HG02970 (cell line): ENCODE data around the gene PSMB10.
"Not testable (repeated sequence)": the region's sequence is repeated elsewhere in the genome, so short reads cannot be mapped to it uniquely, and the experiment has no call there.

Experiments used
- ATAC-seq: cut with Tn5 transposase; IDR thresholded peaks from one replicate; pipeline ENCODE4 v1.9.1; 2021; ENCODE audit warnings: mild to moderate bottlenecking, moderate library complexity, moderate number of reproducible peaks; ENCODE audit not compliant: unreplicated experiment, low FRiP score

PSMB10 gene

GRCh38 chr16:67943256-67943618, 6.6 kb upstream of the PSMB10 start:
- ATAC-seq = no peak

DNA sequence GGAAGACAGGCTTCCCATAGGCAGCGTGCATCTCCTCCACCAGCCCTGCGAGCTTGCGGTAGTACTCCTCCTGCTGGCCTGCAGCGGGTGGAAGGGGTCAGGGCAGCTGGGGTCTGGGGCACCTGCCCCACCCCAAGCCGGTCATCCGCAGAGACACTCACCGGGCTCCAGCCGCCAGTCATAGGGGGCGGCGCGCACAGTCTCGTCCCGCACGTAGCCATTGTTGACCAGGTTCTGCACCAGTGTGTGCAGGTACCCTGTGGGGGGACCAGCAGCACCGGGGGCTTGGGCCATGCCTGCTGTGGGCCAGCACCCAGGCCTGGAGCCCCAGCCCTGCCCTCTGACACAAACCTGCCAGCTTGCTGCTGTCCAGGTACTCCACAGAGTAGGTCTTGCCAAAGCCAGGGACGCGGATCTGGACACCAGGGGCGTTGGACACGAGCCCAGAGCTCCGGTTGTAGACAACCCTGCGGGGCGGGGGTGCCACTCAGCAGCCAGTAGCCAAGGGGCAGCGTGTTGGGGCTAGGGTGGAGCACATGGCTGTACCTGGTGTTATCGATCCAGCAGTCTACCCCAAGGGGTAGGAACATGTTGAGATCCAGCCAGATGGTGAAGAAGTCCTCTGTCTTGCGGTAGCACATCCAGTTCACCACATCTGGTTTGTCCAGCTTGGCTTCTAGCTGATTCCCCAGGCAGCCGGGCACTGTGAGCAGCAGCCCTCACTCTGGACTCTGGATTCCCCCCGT, 6.0 kb upstream of the PSMB10 start:
- no peak for ATAC-seq

GRCh38 chr16:67942200-67942509, 5.5 kb upstream of the PSMB10 start:
- ATAC-seq = no peak

DNA sequence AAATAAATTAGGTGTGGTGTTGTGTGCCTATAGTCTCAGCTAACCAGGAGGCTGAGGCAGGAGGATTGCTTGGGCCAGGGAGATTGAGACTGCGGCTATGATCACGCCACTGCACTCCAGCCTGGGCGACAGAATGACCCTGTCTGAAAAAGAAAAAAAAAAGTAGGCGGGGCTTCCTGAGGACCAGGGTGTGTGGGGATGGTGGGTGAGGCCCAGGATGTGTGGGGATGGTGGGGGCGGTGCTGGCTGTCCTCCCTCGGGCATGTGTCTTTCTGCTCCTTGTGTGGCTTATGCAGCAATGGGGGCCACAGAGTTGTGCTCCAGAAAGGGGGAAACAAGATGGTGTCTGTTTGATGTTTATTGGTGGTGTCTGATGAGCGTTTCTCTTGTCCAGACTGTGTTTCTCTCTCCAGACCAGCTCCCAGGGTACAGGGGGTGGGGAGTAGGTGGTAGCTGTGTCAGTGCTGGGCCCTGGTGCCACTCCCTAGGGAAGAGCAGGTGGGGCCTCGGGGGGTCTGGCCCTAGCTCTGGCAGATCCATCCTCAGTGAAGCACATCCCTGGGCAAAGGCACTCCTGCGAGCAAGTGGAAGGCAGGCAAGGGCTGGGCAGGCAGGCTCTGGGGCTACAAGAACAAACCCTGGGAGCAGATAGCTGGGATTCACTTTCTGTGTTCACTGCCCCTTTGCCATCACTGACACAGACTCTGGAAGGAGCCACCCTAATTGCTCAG, 5.0 kb upstream of the PSMB10 start:
- ATAC-seq = no peak

- ATAC-seq = no peak
Measured at GRCh38 chr16:67940446-67941089, 3.9 kb upstream of the PSMB10 start.

GRCh38 chr16:67939507-67940445, 3.1 kb upstream of the PSMB10 start:
- ATAC-seq = no peak

- ATAC-seq = not testable (repeated sequence)
Measured at GRCh38 chr16:67937713-67938112, 1.1 kb upstream of the PSMB10 start.

- ATAC-seq = no peak
Measured at GRCh38 chr16:67936880-67937605, 393 bp upstream of the PSMB10 start.

DNA sequence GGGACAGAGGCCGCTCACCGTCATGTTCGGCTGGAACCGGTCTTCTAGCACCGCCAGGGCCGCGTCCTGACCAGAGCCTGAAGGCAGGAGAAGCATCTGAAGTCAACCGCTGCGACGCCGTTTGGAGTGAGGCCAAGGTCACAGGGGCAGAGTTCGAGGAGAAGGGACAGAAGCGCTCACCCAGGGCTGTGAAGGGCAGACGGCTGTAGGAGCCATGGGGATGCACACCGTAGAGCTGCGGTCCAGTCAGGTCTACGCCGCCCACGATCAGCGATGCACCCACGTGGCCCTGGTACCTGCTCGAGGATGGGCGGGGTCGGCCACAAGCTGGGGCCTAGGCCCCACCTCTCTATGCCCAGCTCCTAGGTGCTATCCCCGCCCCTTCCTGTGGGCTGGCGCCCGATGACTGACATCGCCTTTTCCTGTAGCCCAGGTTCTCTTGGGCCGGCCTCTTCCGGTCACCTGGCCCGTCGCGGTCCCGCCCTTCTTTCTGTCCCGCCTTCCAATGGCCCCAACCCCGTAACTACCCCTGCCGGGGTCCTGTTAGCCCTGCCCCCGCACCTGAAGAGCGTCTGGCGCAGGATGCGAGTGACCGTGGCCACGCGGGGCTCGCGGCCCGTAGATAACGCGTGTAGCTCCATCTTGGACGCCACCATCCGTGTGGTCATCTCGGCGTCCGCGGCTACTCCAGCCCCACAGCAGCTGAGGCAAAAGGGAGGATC, 1.1 kb downstream of the PSMB10 start:
- ATAC-seq = peak; percentile 86

- ATAC-seq = no peak
Measured at GRCh38 chr16:67935101-67935401, 1.6 kb downstream of the PSMB10 start.

DNA sequence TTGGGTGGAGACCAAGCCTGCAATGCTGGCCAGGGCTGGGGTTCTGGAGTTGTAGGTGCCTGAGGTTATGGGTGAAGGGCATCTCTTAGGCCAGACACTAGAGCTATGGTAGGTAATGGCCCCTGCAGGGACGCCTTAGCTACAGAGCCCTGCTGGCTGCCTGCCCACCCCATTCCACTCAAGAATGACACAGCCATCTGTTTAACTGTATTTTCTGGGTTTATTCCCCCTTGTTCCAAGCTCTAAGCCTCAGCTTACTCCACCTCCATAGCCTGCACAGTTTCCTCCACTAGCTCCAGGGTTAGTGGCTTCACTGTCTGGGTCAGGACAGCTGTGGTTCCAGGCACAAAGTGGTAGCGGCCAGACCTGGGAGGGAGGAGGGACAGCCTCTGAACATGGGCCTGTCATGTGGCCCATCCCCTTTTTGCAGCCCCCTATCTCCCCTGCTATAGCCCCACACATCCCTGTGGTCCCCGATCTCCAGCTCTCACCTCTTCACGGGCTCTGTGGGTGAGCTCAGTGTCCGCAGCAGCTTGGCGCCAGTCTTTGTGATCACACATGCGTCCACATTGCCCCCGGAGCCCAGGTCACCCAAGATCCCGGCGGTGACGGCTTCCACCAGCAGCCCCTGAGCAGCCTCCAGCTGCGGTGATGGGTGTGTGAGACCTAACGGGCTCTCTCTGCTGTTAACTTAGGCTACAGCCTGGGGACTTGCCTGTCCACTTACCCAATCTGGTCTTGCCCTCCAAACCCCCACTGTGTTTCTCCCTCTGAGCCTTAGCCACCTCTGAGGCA, 2.1 kb downstream of the PSMB10 start:
- ATAC-seq = no peak

- ATAC-seq = no peak
Measured at GRCh38 chr16:67933805-67934204, 2.8 kb downstream of the PSMB10 start.

- ATAC-seq = no peak
Measured at GRCh38 chr16:67932462-67932840, 4.2 kb downstream of the PSMB10 start.

- no peak for ATAC-seq
Measured at GRCh38 chr16:67931712-67932461, 4.8 kb downstream of the PSMB10 start, which contains the start of gene CTRL. Gene CTRL, minus strand, starts transcription at chr16:67931862. Its CDS starts 10 bp downstream, at chr16:67931852.

GRCh38 chr16:67930678-67931211, 5.9 kb downstream of the PSMB10 start:
- ATAC-seq = no peak

- no peak for ATAC-seq
Measured at GRCh38 chr16:67930191-67930590, 6.5 kb downstream of the PSMB10 start.

GRCh38 chr16:67928561-67929364, 7.9 kb downstream of the PSMB10 start:
- ATAC-seq = no peak
